HEK293 (cell line): ENCODE measurements around the gene FANCE.
A peak's percentile ranks its signal among the peaks of the same experiment; 100 is the strongest.
"Not testable (repeated sequence)": the region's sequence is repeated elsewhere in the genome, so short reads cannot be mapped to it uniquely, and the experiment has no call there.

Experiments used
- CTCF ChIA-PET: fragments of 350-600 bp; formaldehyde crosslinking; extraction: SDS; loops from one replicate; lab custom pipeline; 2021; ENCODE audit warnings: antibody characterized with exemption; lab: Yijun Ruan, JAX
- POLR2A ChIA-PET: fragments of 300-600 bp; formaldehyde crosslinking; extraction: SDS; loops from one replicate; lab custom pipeline; 2020; ENCODE audit warnings: antibody characterized with exemption, inconsistent platforms; lab: Yijun Ruan, JAX
- H3K27ac ChIP-seq: fragments of 200-500 bp; sonication (Bioruptor generic); 2 replicates; pipeline ENCODE4 v1.5.1; 2014; ENCODE audit warnings: low read depth, low read length, control low read depth, inconsistent platforms; ENCODE audit errors: extremely low read depth
- H3K36me3 ChIP-seq, 2 experiments: fragments of 200-500 bp in 1 of 2; sonication (Bioruptor generic) in 1 of 2; 1 replicate in 1 of 2; 2 replicates in 1 of 2; pipeline ENCODE4 v1.5.1; 2014 to 2017; ENCODE audit warnings: inconsistent platforms in 2 of 2, low read length in 2 of 2; ENCODE audit not compliant: control insufficient read depth in 2 of 2, insufficient read depth in 1 of 2
- H3K4me1 ChIP-seq: fragments of 200-500 bp; sonication (Bioruptor generic); 2 replicates; pipeline ENCODE4 v1.5.1; 2014; ENCODE audit warnings: mild to moderate bottlenecking, low read length, inconsistent platforms; ENCODE audit not compliant: control insufficient read depth, insufficient read depth
- H3K4me3 ChIP-seq: 2 replicates; pipeline ENCODE4 v1.5.1; 2011; ENCODE audit warnings: low read depth, mild to moderate bottlenecking, control low read depth, low read length, moderate library complexity
- H3K9me3 ChIP-seq: fragments of 200-500 bp; sonication (Bioruptor generic); 2 replicates; pipeline ENCODE4 v1.5.1; 2014; ENCODE audit warnings: low read depth, low read length, inconsistent platforms; ENCODE audit not compliant: control insufficient read depth, insufficient read depth
- BCL11A ChIP-seq: fragments of 450-650 bp; formaldehyde crosslinking; IDR thresholded peaks from 2 replicates; pipeline ENCODE4 v1.5.1; 2016; ENCODE audit warnings: low read depth, missing biosample characterization, missing genetic modification characterization
- KLF1 ChIP-seq: fragments of 450-650 bp; formaldehyde crosslinking; IDR thresholded peaks from 2 replicates; pipeline ENCODE4 v1.5.1; 2016; ENCODE audit warnings: missing biosample characterization, missing genetic modification characterization
- MYNN ChIP-seq: fragments of 450-650 bp; formaldehyde crosslinking; IDR thresholded peaks from 2 replicates; pipeline ENCODE4 v1.5.1; 2016; ENCODE audit warnings: missing biosample characterization, missing genetic modification characterization, borderline replicate concordance
- TCF7L2 ChIP-seq: IDR thresholded peaks from 2 replicates; pipeline ENCODE4 v1.6.1; 2011; ENCODE audit warnings: low read depth, mild to moderate bottlenecking, inconsistent platforms, low read length, moderate library complexity, borderline replicate concordance
- ZBTB17 ChIP-seq: fragments of 450-650 bp; formaldehyde crosslinking; IDR thresholded peaks from 2 replicates; pipeline ENCODE4 v1.5.1; 2016; ENCODE audit warnings: missing biosample characterization, missing genetic modification characterization
- ZIC2 ChIP-seq: fragments of 450-650 bp; formaldehyde crosslinking; IDR thresholded peaks from 2 replicates; pipeline ENCODE4 v1.5.1; 2016; ENCODE audit warnings: missing biosample characterization, missing genetic modification characterization
- ZNF121 ChIP-seq: fragments of 450-650 bp; formaldehyde crosslinking; IDR thresholded peaks from 2 replicates; pipeline ENCODE4 v1.5.1; 2016; ENCODE audit warnings: missing biosample characterization, missing genetic modification characterization
- ZNF239 ChIP-seq: fragments of 450-650 bp; formaldehyde crosslinking; IDR thresholded peaks from 2 replicates; pipeline ENCODE4 v1.5.1; 2016; ENCODE audit warnings: missing biosample characterization, missing genetic modification characterization
- ZNF274 ChIP-seq, 2 experiments: fragments of 200-500 bp in 1 of 2; fragments of 450-650 bp in 1 of 2; sonication (Bioruptor generic) in 1 of 2; formaldehyde crosslinking in 1 of 2; IDR thresholded peaks; 2 replicates each; pipeline versions ENCODE4 v1.5.1 to v1.6.1; 2014 to 2016; ENCODE audit warnings: borderline replicate concordance in 1 of 2, inconsistent platforms in 1 of 2, low read length in 1 of 2, missing biosample characterization in 1 of 2, missing genetic modification characterization in 1 of 2
- ZNF324 ChIP-seq: fragments of 450-650 bp; formaldehyde crosslinking; IDR thresholded peaks from 2 replicates; pipeline ENCODE4 v1.5.1; 2016; ENCODE audit warnings: missing biosample characterization, missing genetic modification characterization
- ZNF416 ChIP-seq: fragments of 450-650 bp; formaldehyde crosslinking; IDR thresholded peaks from 2 replicates; pipeline ENCODE4 v1.5.1; 2016; ENCODE audit warnings: missing biosample characterization, missing genetic modification characterization
- ZNF510 ChIP-seq: fragments of 450-650 bp; formaldehyde crosslinking; IDR thresholded peaks from 2 replicates; pipeline ENCODE4 v1.5.1; 2018; ENCODE audit warnings: mild to moderate bottlenecking, missing genetic modification characterization, missing biosample characterization; ENCODE audit not compliant: insufficient replicate concordance
- ZNF571 ChIP-seq: fragments of 450-650 bp; formaldehyde crosslinking; IDR thresholded peaks from 2 replicates; pipeline ENCODE4 v1.5.0; 2017; ENCODE audit warnings: missing biosample characterization, missing genetic modification characterization
- ZNF596 ChIP-seq: fragments of 450-650 bp; IDR thresholded peaks from 2 replicates; pipeline ENCODE4 v1.5.0; 2018; ENCODE audit warnings: missing biosample characterization, mild to moderate bottlenecking, missing genetic modification characterization, moderate library complexity
- ZNF670 ChIP-seq: fragments of 450-650 bp; formaldehyde crosslinking; IDR thresholded peaks from 2 replicates; pipeline ENCODE4 v1.5.1; 2016; ENCODE audit warnings: missing biosample characterization, missing genetic modification characterization, low read depth
- ZNF792 ChIP-seq: fragments of 450-650 bp; formaldehyde crosslinking; IDR thresholded peaks from 2 replicates; pipeline ENCODE4 v1.5.1; 2016; ENCODE audit warnings: missing biosample characterization, missing genetic modification characterization
- ZNF843 ChIP-seq: fragments of 450-650 bp; formaldehyde crosslinking; IDR thresholded peaks from 2 replicates; pipeline ENCODE4 v1.5.1; 2016; ENCODE audit warnings: missing biosample characterization, missing genetic modification characterization
- TF ChIP-seq, protein P1 (sequence below): fragments of 450-650 bp; formaldehyde crosslinking; IDR thresholded peaks from 2 replicates; pipeline ENCODE4 v1.5.1; 2016; ENCODE audit warnings: missing biosample characterization, missing genetic modification characterization
- TF ChIP-seq, protein P2 (sequence below): fragments of 450-650 bp; formaldehyde crosslinking; IDR thresholded peaks from 2 replicates; pipeline ENCODE4; 2016; ENCODE audit warnings: missing biosample characterization, missing genetic modification characterization
- TF ChIP-seq, protein P3 (sequence below): fragments of 450-650 bp; formaldehyde crosslinking; IDR thresholded peaks from 2 replicates; pipeline ENCODE4 v1.5.1; 2016; ENCODE audit warnings: missing biosample characterization, missing genetic modification characterization
- TF ChIP-seq, protein P4 (sequence below): fragments of 450-650 bp; formaldehyde crosslinking; IDR thresholded peaks from 2 replicates; pipeline ENCODE4 v1.5.1; 2016; ENCODE audit warnings: missing biosample characterization, missing genetic modification characterization
- TF ChIP-seq, protein P5 (sequence below): fragments of 450-650 bp; formaldehyde crosslinking; IDR thresholded peaks from 2 replicates; pipeline ENCODE4 v1.5.1; 2016; ENCODE audit warnings: missing biosample characterization, missing genetic modification characterization

Gene FANCE

DNA sequence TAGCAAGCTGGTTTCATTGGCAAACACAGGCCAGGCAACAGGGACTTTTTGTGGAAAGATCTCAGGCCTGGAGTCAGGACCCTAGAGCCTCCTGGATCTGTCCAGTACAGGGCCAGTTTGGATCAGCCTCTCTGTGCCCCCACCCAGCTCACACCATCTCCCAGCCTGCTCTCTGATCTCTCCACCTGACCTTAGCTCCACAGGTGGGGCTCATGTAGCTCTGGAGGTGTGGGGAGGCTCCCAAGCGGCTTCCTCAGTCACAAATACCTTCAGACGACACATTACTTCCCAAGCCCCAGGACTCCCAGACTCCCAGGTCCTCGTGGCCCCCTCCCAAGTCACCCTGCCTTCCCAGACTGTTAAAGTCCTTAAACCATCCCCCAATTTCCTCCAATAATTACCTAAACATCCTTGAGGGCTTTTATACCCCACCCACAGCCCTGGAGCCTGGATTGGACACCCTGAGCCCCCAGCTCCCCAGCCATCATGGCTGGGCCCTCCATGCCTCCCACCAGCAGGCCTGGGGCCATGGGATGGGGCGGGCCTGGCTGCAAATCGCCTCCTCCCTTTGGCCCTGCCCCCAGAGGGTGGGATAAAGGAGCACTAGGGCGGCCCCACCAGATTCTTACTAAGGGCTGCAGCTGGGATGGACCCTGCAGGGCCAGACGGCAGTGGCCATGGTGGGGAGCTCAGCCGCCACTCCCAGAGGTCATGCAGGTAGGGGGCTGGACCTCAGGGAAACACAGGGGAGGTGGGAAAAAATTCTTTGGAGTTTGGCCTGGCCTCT lies 15.9 kb upstream of the FANCE start (continued):
- TF ChIP-seq MYNN (no peak), ZIC2 (tag by site-specific recombination) (peak; percentile 9; the same call in 1 of the 2 replicates), KLF1 (tag by site-specific recombination) (peak; percentile 50; the same call in 1 of the 2 replicates), ZNF596 (tag by site-specific recombination) (no peak)
- TF ChIP-seq, all 188 proteins: peak for 6

DNA sequence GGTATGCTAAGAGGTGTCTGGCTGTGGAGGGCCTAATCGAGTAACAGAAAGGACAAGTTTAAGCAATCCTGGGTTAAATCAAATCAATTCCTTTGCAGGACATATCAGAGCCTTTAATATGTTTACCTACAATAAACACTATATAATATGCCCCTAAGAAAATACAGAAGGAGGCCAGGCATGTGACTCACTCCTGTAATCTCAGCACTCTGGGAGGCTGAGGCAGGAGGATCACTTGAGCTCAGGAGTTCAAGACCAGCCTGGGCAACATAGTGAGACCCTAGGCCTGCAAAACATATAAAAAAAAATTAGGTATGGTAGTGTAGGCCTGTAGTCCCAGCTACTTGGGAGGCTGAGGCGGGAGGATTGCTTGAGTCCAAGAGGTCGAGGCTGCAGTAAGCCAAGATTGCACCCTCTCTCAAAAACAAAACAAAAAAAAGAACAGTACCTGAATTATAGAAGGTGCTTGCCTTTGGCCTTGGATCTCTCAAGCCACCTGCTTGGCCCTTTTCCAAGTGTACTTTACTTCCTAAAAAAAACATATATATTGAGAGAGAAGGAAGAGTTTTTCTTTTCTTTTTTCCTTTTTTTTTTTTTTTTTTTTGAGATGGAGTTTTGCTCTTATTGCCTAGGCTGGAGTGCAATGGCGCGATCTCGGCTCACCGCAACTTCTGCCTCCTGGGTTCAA lies 13.6 kb upstream of the FANCE start:
- H3K4me3 ChIP-seq, H3K27ac ChIP-seq, H3K4me1 ChIP-seq, H3K36me3 ChIP-seq, H3K9me3 ChIP-seq: not testable (repeated sequence)
- POLR2A ChIA-PET = interaction anchor here (0.8 to 1.6 kb wide), 2 partner anchors 11 to 17 kb away, joined by 3 to 4 read pairs; no protein-coding TSS in a partner anchor
- TF ChIP-seq ZNF239 (tag by site-specific recombination) (peak; percentile 94), ZNF121 (tag by site-specific recombination) (peak; percentile 95)
- CTCF ChIA-PET = interaction anchor here (0.7 to 6.6 kb wide), 2 partner anchors 11 to 643 kb away, joined by 4 to 39 read pairs; no protein-coding TSS in a partner anchor

DNA sequence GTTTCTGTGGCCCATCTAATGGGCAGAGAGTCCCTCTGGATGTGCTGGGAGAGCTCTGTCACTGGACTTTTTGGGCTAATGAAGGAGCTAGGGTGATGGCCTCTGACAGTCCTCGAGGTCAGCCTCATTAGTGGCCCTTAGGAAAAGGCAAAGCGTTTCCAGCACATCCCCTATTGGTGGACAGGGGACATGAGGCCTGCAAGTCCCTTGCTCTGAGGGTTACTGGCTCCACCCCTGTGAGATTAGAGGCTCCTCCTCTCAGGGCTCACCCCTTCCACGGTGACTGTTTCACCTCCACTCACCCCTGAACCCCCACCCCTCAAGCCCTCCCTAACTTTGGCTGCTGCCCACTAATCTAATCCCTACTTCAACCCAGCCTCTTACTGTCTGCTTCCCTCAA lies 12.8 kb upstream of the FANCE start:
- Histone ChIP-seq H3K27ac (no peak overlapping the region), H3K36me3 (no peaks in the 10 kb centered on the region), H3K4me3 (no peak overlapping the region), H3K4me1 (peaks cover 4% of the 10 kb centered on the region; the same call in 1 of the 2 replicates), H3K9me3 (no peaks in the 10 kb centered on the region)
- ChIA-PET CTCF (interaction anchor here (1.0 kb wide), 1 partner anchor 11 kb away, joined by 6 read pairs; no protein-coding TSS in a partner anchor), POLR2A (no interaction called here)
- no peak for TF ChIP-seq ZNF571
- TF ChIP-seq ZNF792 = no peak
- TF ChIP-seq ZBTB17 = no peak
- TF ChIP-seq, protein P1, sequence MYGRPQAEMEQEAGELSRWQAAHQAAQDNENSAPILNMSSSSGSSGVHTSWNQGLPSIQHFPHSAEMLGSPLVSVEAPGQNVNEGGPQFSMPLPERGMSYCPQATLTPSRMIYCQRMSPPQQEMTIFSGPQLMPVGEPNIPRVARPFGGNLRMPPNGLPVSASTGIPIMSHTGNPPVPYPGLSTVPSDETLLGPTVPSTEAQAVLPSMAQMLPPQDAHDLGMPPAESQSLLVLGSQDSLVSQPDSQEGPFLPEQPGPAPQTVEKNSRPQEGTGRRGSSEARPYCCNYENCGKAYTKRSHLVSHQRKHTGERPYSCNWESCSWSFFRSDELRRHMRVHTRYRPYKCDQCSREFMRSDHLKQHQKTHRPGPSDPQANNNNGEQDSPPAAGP (tag by site-specific recombination) = no peak
- no peak for TF ChIP-seq ZNF416 (tag by site-specific recombination)
- TF ChIP-seq, protein P2, sequence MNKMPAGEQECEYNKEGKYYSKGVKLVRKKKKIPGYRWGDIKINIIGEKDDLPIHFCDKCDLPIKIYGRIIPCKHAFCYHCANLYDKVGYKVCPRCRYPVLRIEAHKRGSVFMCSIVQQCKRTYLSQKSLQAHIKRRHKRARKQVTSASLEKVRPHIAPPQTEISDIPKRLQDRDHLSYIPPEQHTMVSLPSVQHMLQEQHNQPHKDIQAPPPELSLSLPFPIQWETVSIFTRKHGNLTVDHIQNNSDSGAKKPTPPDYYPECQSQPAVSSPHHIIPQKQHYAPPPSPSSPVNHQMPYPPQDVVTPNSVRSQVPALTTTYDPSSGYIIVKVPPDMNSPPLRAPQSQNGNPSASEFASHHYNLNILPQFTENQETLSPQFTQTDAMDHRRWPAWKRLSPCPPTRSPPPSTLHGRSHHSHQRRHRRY (tag by site-specific recombination) = no peak

DNA sequence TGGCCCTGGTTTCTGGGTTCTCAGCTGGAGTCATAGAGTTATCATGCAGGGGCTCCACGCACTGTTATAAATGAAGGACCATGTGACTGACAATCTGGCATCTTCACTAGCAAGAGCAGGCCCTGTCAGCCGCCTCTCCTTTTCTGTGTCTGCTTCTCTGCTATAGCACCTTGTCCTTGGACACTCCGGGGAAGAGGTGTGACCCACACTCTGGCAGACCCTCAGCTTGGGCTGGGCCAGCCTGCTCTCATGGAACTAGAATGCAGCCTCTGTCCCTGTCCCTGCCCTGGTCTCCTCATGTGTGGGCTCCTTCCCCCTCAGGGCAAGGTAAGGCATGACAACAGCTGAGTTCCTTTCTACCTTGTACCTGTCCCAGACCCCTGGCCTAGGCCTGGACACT lies 10.9 kb upstream of the FANCE start:
- no peaks in the 10 kb centered on the region for H3K4me1 ChIP-seq
- POLR2A ChIA-PET = no interaction called here
- TF ChIP-seq TCF7L2 (no peak), ZNF510 (tag by site-specific recombination) (no peak), BCL11A (tag by site-specific recombination) (no peak), ZNF670 (no peak), ZNF324 (tag by site-specific recombination) (no peak), ZNF843 (tag by site-specific recombination) (no peak), ZNF274 (IDR thresholded peaks at IDR 0.05; ENCODE audit: low read length) (no peak), ZNF274 (tag by site-specific recombination; IDR thresholded peaks at IDR 0.05; ENCODE audit: borderline replicate concordance) (no peak)
- TF ChIP-seq, protein P3, sequence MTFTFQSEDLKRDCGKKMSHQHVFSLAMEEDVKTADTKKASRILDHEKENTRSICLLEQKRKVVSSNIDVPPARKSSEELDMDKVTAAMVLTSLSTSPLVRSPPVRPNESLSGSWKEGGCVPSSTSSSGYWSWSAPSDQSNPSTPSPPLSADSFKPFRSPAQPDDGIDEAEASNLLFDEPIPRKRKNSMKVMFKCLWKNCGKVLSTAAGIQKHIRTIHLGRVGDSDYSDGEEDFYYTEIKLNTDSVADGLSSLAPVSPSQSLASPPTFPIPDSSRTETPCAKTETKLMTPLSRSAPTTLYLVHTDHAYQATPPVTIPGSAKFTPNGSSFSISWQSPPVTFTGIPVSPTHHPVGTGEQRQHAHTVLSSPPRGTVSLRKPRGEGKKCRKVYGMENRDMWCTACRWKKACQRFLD (tag by site-specific recombination) = no peak
- TF ChIP-seq, protein P4, sequence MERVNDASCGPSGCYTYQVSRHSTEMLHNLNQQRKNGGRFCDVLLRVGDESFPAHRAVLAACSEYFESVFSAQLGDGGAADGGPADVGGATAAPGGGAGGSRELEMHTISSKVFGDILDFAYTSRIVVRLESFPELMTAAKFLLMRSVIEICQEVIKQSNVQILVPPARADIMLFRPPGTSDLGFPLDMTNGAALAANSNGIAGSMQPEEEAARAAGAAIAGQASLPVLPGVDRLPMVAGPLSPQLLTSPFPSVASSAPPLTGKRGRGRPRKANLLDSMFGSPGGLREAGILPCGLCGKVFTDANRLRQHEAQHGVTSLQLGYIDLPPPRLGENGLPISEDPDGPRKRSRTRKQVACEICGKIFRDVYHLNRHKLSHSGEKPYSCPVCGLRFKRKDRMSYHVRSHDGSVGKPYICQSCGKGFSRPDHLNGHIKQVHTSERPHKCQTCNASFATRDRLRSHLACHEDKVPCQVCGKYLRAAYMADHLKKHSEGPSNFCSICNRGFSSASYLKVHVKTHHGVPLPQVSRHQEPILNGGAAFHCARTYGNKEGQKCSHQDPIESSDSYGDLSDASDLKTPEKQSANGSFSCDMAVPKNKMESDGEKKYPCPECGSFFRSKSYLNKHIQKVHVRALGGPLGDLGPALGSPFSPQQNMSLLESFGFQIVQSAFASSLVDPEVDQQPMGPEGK (tag by site-specific recombination) = no peak
- TF ChIP-seq, protein P5, sequence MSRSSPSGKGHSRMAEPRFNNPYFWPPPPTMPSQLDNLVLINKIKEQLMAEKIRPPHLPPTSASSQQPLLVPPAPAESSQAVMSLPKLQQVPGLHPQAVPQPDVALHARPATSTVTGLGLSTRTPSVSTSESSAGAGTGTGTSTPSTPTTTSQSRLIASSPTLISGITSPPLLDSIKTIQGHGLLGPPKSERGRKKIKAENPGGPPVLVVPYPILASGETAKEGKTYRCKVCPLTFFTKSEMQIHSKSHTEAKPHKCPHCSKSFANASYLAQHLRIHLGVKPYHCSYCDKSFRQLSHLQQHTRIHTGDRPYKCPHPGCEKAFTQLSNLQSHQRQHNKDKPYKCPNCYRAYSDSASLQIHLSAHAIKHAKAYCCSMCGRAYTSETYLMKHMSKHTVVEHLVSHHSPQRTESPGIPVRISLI = no peak

More for the DNA sequence above, 10.9 kb upstream of the FANCE start:
- Histone ChIP-seq H3K9me3 (no peaks in the 10 kb centered on the region), H3K4me3 (no peak overlapping the region), H3K36me3 (no peaks in the 10 kb centered on the region), H3K27ac (no peak overlapping the region)
- CTCF ChIA-PET = interaction anchor here (0.6 kb wide), 2 partner anchors 25 to 127 kb away, joined by 4 read pairs; no protein-coding TSS in a partner anchor
